HG03159 (cell line): ENCODE results near the gene SAG.
"Not testable (repeated sequence)": the region's sequence is repeated elsewhere in the genome, so short reads cannot be mapped to it uniquely, and the experiment has no call there.

ENCODE experiments used
- ATAC-seq: cut with Tn5 transposase; IDR thresholded peaks from one replicate; pipeline ENCODE4 v1.9.1; 2021; ENCODE audit warnings: mild to moderate bottlenecking, moderate library complexity; ENCODE audit not compliant: unreplicated experiment

The SAG gene

DNA sequence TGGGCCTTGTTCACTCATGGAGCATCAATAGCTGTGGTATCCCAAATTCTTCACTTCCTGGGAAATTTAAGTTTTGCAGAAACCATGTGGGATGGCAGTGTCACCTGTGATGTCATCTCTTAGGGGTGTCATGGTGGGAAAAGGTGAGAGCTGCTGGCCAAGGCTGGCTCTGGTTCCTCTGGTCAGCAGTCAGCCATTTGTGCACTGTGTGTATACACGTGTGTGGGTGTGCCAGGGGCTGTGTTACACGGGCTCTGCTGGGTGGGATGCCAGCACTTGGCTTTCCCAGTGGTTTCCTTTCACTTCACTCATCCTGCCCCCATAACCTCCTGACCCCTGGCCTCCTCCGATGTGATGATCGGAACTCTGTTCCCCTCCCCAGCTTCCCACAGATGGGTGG, 21.3 kb downstream of the SAG start:
- ATAC-seq: no peak

DNA sequence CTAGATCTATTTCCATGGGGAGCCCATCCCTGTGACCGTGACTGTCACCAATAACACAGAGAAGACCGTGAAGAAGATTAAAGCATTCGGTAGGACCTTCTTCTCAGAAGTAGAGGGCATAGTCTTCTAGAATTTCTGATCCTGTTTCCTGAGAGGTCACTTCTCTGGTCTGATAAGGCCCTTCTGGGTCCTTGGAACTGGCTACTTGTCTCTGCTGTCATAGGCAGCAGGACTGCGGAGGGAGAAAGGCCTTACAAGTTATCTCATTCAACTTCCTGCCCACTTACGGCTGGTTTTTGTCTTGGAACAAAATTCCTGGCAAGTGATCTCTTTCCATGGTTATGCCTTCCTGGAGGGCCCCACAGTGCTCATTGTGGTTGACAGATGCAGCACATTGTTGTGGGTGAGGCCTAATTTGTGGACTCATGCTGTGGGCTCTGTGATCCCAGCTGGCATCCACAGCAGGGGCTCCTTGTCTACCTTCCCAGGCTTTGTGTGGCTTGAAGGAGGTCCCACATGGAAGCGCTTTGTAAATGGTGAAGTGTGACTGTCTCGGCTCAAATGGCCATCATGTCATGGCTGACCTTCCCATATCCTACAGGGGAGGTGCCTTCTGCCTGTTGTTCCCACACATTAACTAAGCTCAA, 22.0 kb downstream of the SAG start:
- no peak for ATAC-seq

DNA sequence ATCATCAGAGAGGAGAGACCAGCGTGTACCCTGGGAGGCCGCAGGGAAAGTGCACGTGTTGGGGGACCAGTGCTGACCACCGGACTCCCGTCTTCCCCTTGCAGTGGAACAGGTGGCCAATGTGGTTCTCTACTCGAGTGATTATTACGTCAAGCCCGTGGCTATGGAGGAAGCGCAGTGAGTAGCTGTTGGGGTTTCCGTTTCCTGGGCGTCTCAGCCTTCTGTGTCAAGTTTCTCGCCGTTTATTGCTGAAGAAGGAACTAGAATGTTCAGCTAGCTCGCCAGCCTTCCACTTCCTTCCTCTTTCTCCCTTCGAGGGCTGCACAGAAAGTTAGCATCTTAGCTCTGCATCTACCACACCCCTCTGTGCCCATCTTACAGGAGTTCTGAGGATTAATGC, 23.9 kb downstream of the SAG start:
- peak; percentile 88 for ATAC-seq

DNA sequence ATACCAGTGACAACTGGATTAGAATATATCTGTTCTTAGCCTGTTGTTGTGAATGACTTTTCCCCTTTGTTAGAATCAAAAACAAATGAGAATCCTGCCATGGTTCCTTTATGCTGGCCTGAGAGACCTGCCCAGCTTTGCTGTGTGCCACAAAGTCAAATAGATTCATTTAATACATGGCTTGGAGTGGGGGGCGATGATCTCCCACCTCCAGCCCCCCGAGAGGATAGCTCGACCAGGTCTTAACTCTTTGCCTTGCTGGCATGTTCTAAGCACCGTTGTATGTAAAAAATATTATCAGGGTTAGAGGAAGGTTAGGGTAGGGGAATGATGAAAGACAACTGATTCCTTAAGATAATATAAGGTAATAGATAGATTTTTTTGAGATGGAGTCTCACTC, 24.5 kb downstream of the SAG start:
- ATAC-seq: no peak

DNA sequence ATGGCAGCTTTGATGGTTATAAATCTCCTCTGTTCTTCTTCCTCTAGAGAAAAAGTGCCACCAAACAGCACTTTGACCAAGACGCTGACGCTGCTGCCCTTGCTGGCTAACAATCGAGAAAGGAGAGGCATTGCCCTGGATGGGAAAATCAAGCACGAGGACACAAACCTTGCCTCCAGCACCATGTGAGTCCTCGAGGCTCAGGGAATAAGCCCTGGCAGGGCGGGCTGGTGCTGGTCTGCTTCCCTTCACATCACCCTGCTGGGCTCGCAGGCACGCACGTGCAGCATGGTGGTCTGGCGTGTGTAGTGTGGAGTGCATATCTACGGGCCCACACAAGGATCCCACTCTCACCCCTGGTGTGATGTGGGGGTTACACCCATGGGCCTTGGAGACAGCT, 27.3 kb downstream of the SAG start:
- ATAC-seq: no peak

DNA sequence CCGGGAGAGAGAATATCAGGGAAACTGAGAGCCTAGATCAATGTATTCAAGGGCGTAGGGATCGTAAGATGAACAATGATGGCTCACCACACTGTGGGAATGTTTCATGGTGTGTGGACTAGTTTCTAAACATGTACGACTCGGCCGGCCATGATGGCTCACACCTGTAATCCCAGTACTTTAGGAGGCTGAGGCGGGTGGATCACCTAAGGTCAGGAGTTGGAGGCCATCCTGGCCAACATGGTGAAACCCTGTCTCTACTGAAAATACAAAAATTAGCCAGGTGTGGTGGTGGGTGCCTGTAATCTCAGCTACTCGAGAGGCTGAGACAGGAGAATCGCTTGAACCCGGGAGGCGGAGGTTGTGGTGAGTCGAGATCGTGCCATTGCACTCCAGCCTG, 28.5 kb downstream of the SAG start:
- ATAC-seq: not testable (repeated sequence)

DNA sequence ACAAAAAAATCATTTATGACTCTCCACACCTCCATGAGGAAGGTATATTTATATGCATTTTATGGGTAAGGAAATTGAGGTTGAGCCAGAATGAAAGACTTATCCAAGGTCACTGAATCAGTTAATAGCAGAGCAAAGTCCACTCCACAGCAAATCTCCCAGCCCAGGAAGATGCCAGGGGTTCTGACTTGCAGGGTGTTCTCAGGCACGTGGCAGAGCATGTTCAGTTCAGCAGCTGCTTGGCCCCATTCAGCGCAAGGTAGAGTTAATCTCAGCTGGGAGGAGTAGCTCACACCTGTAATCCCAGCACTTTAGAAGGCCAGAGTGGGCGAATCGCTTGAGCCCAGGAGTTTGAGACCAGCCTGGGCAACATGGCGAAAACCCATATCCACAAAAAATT, 28.9 kb downstream of the SAG start:
- ATAC-seq: no peak

DNA sequence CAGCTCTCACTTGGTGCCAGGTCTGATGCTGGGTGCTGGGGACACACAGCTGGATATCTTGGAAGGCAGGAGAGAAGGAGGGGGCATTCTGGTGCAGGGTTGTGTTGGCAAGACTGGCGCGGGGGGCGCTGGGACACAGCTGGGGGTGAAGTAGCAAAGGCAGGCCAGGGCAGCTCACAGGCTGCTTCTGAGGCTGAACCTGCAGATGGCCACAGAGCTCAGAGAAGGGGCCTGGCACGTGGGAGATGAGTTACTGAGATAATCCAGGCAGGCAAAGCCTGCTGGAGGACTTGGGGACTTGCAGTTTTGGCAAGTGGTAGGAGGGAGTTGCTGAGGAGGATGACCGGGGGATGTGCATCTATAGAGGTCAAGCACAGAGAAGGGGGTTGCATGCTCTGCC, 30.4 kb downstream of the SAG start:
- no peak for ATAC-seq

DNA sequence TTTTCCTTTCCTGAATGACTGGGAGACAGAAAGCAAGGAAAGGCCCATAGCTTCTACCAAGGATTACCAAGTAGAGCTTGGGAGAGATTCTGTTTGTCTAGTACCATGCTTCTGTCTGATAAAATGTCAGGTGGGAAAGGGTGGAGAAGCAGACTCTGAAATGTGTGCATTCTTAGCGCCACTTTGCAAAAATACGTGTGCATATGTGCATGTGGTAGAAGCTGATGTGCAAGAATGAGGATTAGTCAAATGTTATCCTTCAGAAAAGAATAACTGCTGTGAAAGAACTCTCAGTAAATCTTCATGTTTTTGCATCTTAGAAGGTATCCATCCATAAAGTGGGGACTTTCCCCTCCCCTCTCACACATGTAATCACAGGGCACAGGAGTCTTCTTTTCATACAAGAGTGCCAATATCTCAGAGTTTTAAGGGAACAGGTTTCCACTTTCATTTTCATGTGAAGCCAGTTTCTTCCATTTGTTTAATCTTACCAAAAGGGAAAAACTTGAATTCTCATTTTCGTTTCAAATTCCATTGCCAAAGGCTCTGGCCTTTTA, 31.3 kb downstream of the SAG start:
- no peak for ATAC-seq

DNA sequence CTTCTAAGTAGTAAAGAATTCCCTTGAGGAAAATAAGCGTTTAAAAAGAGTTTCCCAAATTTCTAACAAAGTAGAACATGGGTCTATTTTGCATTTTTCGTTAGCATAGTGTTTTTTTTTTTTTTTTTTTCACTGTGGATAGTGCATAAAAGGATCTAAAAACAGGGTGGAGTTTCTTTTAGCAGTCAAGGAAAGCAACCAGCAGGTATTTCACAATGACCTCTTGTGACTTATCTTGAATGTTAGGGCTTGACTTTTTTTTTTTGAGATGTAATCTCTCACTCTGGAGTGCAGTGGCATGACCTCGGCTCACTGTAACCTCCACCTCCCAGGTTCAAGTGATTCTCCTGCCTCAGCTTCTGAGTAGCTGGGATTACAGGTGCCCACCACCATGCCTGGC, 31.8 kb downstream of the SAG start:
- no peak for ATAC-seq

DNA sequence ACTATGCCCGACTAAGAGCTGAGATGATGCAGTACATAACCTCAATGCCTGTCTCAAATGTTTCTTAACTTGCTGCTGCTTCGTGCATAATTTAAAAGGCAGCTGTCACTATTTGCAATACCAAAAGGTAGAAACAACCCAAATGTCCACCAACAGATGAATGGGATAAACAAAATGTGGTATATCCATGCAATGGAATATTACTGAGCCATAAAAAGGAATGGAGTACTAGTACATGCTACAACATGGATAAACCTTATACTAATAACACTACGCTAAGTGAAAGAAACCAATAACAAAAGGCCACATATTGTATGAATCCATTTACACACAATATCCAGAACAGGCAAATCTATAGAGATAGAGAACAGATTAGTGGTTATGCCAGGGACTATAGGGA, 33.7 kb downstream of the SAG start:
- no peak for ATAC-seq

DNA sequence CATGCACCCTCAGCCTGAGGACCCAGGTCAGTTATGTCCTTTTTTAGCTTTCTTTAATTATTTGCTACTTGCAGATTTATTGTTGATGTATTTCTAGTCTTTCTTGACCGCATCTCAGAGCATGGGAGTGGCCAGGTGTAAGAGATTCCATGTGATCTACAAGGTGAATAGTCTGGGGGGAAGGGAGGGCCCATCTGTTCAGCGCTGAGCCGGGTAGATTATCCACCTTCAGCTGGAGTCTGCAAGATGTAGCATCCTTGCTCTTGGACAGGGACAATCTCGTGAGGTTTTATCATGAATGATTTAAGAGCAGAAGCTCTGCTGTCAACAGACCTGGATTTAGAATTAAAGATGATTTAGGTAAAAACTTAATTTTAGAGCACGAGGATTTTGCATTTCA, 34.7 kb downstream of the SAG start:
- ATAC-seq: no peak

DNA sequence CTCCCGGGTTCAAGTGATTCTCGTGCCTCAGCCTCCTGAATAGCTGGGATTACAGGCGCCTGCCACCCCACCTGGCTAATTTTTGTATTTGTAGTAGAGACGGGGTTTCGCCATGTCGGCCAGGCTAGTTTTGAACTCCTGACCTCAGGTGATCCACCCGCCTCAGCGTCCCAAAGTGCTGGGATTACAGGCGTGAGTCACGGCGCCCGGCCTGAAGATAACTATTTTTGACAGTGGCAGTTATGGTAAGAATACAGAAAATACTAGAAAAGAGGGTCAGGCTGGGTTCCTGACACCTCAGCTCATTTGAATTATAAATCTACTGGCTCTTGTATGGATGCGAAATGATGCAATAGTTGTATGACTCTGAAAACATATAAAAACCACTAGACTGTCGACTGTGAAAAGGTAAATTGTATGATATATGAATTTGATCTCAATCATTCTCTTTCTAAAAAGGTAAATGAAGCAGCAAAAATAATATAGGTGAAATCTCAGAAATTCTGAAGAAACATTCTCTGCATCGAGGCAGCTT, 35.6 kb downstream of the SAG start:
- no peak for ATAC-seq

DNA sequence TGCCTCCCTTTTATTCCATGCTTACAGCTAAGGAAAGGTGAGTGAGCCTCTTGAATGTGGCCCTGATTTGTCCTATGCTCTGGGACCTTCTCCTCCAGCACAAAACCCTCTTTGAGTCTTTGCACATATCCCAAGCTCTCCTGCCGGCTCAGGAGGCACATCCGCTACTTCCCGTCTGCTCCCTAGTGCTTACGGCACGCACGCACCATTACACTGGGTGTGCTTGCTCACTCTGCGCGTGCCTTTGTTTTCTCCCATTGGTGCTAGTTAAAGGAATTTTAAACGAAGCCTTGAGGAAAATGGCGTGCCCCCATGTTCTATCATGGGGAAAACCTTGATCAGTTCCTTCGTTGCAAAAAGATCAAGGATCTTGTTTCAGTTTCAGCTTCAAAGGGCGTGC, 38.8 kb downstream of the SAG start:
- ATAC-seq: no peak

DNA sequence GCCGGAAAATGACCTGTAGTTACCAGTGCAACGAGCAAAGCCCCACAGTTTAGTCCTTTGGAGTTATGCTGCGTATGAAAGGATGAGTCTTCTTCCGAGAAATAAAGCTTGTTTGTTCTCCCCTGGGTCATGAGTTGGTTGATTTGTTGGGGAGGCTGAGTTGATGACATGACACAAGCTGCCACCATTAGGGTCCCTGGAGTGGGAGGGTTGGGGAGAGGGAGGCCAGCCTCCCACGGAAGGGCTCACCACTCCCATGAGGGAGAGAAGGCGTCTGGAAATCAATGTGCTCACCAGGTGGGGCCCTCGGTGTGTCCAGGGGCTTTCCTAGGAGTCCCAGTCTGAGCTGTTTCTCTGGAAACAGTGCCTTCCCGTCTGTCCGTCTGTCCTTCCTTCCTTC, 39.3 kb downstream of the SAG start:
- ATAC-seq: no peak

DNA sequence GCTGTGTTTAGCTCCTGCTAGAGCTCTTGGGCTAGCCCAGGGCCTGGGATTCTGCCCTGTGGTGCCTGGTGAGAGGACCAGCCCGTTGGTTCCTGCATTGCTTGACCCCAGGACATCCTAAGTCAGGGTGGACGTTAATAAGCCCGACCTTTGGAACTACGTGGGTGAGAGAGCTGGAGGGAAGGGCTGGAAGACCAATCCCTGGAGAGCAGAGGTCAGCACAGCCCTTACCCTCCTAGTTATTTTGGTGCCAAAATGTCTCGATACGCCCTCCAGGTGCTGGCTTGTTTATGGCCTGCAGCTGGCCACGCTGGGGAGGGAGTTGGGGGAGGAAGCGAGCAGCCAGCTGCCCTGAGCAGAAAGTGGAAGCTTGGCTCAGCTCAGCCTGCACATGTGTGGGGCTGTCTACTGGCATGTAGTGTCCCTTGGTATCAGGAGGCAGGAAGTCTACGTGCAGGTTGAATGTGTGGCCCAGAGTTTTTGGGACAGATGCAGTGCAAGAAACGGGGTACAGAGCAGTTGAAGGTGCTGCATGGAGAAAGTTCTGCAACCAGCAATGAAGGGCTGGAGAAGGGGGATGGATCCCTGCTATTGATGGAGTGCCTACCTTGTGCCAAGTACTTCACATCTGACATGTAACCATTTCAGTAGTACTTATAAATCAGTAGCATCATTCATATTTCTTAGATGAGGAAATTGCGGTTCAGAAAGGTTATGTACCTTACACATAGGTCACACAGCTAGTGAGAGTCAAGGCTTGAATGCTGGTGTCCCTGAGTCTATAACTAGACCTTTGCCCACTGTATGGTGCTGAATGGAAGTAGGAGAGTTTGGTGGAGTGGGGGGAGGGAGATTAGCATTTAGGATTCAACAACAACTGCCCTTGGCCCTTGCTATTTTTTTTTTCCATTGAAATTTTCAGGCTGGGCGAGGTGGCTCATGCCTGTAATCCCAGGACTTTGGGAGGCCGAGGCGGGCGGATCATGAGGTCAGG, 41.7 kb downstream of the SAG start:
- ATAC-seq: no peak

DNA sequence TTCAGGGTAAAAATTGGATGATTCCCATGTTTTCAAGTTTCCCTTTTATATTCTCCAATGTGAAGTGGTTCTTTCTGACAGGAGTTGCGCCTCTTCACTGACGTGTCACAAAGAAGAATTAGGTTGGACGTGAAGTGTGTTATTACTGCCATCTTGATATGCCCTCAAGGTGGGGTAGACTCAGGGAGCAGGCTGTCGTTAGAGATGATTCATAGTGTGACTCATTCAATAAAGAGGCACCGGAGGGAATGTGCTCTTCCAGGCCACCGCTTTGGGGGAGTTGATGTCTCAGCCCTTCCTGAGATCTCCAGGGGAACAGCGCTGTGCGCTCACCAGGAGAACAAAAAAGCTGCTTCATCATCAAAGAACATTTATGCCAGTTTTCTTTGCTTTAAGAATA, 43.1 kb downstream of the SAG start:
- ATAC-seq: no peak

DNA sequence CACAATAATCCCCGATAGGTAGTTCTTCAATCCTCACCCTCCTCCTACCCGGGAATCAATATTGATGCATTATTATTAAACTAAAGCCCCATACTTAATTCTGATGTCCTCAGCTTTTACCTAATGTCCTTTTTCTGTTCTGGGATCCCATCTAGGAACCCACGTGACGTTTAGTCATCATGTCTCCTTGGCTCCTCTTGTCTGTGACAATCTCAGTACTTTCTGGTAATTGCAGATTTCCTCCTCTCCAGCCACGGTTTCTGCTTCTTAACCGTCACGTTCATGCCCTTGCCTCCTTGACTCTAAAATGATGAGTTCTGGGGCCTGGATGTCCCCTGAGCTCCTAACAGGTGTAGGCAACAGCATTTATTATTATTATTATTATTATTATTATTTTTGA, 43.8 kb downstream of the SAG start:
- ATAC-seq: no peak

DNA sequence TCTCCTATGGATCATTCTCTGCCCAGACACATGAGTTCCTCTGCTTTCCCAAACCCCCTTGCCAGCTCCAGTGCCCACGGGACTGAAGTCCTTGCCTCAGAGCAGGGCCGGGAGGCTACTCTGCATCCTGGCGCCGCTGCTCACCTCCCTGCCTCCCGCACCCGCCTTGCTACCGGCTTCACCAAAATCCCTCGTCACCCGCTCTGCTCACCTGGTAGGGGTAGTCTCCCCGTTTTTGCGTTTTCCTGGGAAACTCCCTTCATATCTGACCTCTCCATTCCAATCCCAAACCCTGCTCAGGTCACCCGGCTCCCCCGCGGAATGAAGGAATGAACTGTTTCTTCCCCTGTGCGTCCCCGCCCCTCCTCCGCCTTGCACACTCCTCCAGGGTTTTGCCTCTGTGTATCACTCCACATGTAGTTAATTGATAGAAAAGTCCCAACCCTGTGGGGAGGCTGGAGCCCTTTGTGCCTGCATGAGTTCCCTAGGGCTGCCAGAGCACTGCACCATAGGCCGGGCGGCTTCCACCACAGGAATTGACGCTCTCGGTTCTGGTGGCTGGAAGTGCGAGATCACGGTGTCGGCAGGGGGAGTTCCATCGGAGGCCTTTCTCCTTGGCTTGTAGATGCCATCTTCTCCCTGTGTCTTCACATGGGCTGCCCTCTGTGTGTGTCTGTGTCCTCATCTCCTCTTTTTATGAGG, 44.7 kb downstream of the SAG start:
- ATAC-seq: no peak

DNA sequence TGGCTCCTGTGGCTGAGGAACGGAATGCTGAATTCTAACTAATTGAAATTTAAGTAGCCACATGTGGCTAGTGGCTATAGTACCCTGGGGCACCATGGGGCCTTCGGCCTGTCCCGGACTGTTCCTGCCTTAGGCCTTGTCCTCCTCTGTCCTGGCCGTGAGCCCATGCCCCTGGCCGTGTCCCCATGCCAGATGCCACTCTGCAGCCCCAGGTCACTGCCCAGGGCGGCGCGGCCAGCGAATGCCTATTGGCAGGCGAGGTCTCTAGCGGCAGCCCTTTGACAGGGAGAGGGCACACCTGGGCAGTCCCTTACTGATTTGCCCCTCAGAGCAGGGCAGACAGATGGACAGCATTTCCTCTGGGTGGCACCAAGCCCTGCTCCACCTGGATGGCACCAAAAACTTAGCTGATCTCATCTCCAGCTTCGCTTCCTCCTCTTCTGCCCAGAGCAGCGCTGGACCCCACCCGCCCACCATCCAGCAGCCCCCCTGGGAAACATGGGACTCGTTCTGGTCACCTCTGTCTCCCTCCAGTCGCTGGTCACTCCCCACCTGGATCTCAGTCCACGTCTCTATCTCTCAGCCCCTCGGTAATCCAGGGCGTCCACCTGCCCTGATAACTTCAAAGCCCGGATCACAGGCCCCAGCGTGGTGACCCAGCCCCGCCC, 45.6 kb downstream of the SAG start:
- ATAC-seq: peak; percentile 9
